Measurements from ENCODE around the gene TRHDE.

- TF ChIP-seq CTCF (IDR thresholded peaks at IDR 0.05; ENCODE audit: low read length): no peak
- TF ChIP-seq EZH2 (IDR thresholded peaks at IDR 0.05; ENCODE audit: borderline replicate concordance, low read length): no peak
These were observed 24.2 kb downstream of the TRHDE start for GRCh38 chr12:72296389-72296788.

All from OCI-LY1 (cell line).